Hindlimb muscle (tissue), 1 donor: Measurements from ENCODE around the gene ETFDH. TPM values are rescaled to one million over a fixed set of nuclear protein-coding genes. Genes with fewer than 3 reads are reported as not detected.

Source experiments
- DNase-seq: peaks from one replicate; pipeline ENCODE4 v3.0.0-alpha.2; 2013
- polyA plus RNA-seq: library from polyadenylated mRNA; unstranded; fragments of 120-200 nt; gene quantifications from one replicate; pipeline ENCODE4 v1.2.1, GENCODE V29; 2013; ENCODE audit not compliant: insufficient read length

ETFDH gene
- polyA plus RNA-seq, 1 donor, result 17.6 TPM

GRCh38 chr4:158756588-158756987 is 84.5 kb downstream of the ETFDH start:
- no peak for DNase-seq

GRCh38 chr4:158758142-158758541 is 86.0 kb downstream of the ETFDH start:
- DNase-seq, result no peak

- DNase-seq, result no peak
Measured at GRCh38 chr4:158758703-158759102, 86.6 kb downstream of the ETFDH start.

Other genes starting within 250 kb of the ETFDH start
- gene RXFP1, start 150.4 kb upstream of the ETFDH start, polyA plus RNA-seq, result 0.19 TPM
- gene C4orf46, start 409 bp upstream of the ETFDH start, polyA plus RNA-seq, result 15.6 TPM
- 44.8 TPM for gene PPID, start 51.1 kb downstream of the ETFDH start, polyA plus RNA-seq
- gene FNIP2, start 96.7 kb downstream of the ETFDH start, polyA plus RNA-seq, result 12.7 TPM